Panc1 (cell line): ENCODE measurements around the gene SLC39A2. TPM values are rescaled to one million over a fixed set of nuclear protein-coding genes. Genes with fewer than 3 reads are reported as not detected.

Experiments used
- ATAC-seq: fragments of 200-7000 bp; cut with Tn5 transposase; 2 replicates; pipeline ENCODE4 v1.9.1; 2020; ENCODE audit warnings: mild to moderate bottlenecking, moderate library complexity
- BruUV-seq: library from RNA; stranded (reverse); fragments of 400-500 nt; replicated peaks from 2 replicates; lab custom pipeline; 2021; lab: Mats Ljungman, UMichigan
- CTCF ChIA-PET: fragments of 300-600 bp; sonication (Branson Sonifier 250); formaldehyde crosslinking; loops from one replicate; lab custom pipeline; 2022; ENCODE audit warnings: antibody characterized with exemption; lab: Charles Lee
- POLR2A ChIA-PET: fragments of 300-600 bp; sonication (Branson Sonifier 250); formaldehyde crosslinking; loops from one replicate; lab custom pipeline; 2022; ENCODE audit warnings: antibody characterized with exemption; lab: Charles Lee
- DNase-seq: peaks from one replicate; pipeline ENCODE4 v3.0.0-alpha.2; 2010; ENCODE audit warnings: low read depth, low spot score
- H3K27ac ChIP-seq: 2 replicates; pipeline ENCODE4 v1.5.1; 2011; ENCODE audit warnings: mild to moderate bottlenecking, low read length, inconsistent platforms
- H3K27me3 ChIP-seq: fragments of 200-500 bp; sonication (Bioruptor generic); 2 replicates; pipeline ENCODE4 v1.6.0; 2014; ENCODE audit warnings: low read length, inconsistent platforms; ENCODE audit not compliant: control insufficient read depth, insufficient read depth
- H3K36me3 ChIP-seq: fragments of 200-500 bp; sonication (Bioruptor generic); 2 replicates; pipeline ENCODE4 v1.5.1; 2014; ENCODE audit warnings: inconsistent platforms, mild to moderate bottlenecking, low read length, moderate library complexity; ENCODE audit not compliant: control insufficient read depth, insufficient read depth
- H3K4me1 ChIP-seq: 2 replicates; pipeline ENCODE4 v1.5.1; 2011; ENCODE audit warnings: inconsistent platforms, mild to moderate bottlenecking, low read length, moderate library complexity; ENCODE audit not compliant: control insufficient read depth, insufficient read depth
- H3K4me3 ChIP-seq, 2 experiments: 2 replicates each; pipeline ENCODE4 v1.5.1; 2011 to 2012; ENCODE audit warnings: low read depth in 2 of 2, low read length in 2 of 2, mild to moderate bottlenecking in 2 of 2, inconsistent platforms in 1 of 2, moderate library complexity in 1 of 2
- H3K9me3 ChIP-seq: fragments of 200-500 bp; sonication (Bioruptor generic); 2 replicates; pipeline ENCODE4 v1.5.1; 2014; ENCODE audit warnings: low read depth, mild to moderate bottlenecking, inconsistent platforms, low read length, moderate library complexity; ENCODE audit not compliant: control insufficient read depth, insufficient read depth
- POLR2AphosphoS5 ChIP-seq: IDR thresholded peaks from 2 replicates; pipeline ENCODE4 v1.6.1; 2012; ENCODE audit warnings: mild to moderate bottlenecking, low read depth, low read length, moderate library complexity
- SIN3A ChIP-seq: IDR thresholded peaks from 2 replicates; pipeline ENCODE4 v1.6.1; 2012; ENCODE audit warnings: low read depth, mild to moderate bottlenecking, low read length, moderate library complexity, borderline replicate concordance; ENCODE audit not compliant: insufficient read depth
- TCF7L2 ChIP-seq: IDR thresholded peaks from 2 replicates; pipeline ENCODE4 v1.6.1; 2011; ENCODE audit warnings: mild to moderate bottlenecking, low read depth, low read length, inconsistent platforms
- in situ Hi-C: cut with HindIII; loops from 2 replicates; pipeline ENCODE4 v1.10.0; 2016; ENCODE audit warnings: low sequenced_read_pairs, low pct_unique_long_range_greater_than_20kb
- intact Hi-C: fragments of 100-400 bp; cut with micrococcal nuclease; formaldehyde crosslinking; loops from one replicate; pipeline ENCODE4 v1.10.0; 2022; ENCODE audit not compliant: unreplicated experiment
- total RNA-seq: library from RNA; stranded (reverse); gene quantifications from one replicate; pipeline ENCODE4 v1.2.1, GENCODE V29; 2021; ENCODE audit not compliant: unreplicated experiment
- TF ChIP-seq, protein P1 (sequence below), 2 experiments: IDR thresholded peaks; 2 replicates each; pipeline ENCODE4 v1.6.1; 2011 to 2012; ENCODE audit warnings: low read depth in 2 of 2, control low read depth in 1 of 2, low read length in 1 of 2, mild to moderate bottlenecking in 1 of 2, moderate library complexity in 1 of 2; ENCODE audit not compliant: insufficient read depth in 1 of 2
- TF ChIP-seq, protein P2 (sequence below): fragments of 450-650 bp; IDR thresholded peaks from 2 replicates; pipeline ENCODE4 v1.5.1; 2017; ENCODE audit warnings: mild to moderate bottlenecking

SLC39A2 gene
- total RNA-seq, 1 experiment from 2014 or later: not detected

DNA sequence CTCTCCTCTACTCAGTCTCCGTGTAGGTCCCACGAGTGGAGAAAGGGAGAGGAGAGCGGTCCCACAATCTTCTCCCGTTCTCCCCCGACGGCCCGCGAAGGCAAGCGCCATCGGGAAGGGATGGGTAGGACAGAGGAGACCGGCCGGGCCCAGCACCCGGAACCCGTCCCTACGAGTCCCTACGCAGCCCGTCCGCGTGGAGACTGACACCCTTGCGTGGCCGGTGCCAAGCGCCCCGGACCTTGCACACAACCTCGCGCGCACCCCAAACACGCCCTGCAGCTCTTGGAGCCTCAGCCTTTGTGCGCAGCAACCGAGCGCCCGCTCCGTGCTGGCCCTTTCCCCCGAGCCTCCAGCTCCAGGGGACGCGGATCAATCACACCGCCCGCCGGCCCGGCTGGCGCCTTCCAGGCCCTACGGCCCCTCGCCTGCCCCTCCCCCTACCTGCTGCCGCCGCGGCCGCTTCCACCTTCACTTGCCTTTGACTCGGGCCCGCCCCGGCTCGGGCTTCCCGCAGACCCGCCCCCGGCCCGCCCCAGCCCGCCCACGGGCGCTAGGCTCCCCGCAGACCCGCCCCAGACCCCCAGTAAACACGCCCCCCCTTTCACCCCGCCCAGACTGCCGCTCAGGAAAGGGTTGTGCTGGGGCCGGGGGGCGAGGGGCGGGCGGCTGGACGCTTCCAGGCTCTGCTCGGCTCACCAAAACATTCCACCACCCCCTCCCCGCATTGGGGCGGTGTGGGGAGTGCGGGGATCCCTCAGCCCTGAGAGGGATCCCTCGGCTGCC, 25.7 kb downstream of the SLC39A2 start, which contains the start of gene NDRG2:
Gene NDRG2 (minus strand): TSS at position 477 of the 786 bp plus-strand sequence. CDS start 1,746 bp downstream, outside the sequence.
- Histone ChIP-seq H3K27ac (no peak within 1 kb of the TSS), H3K27me3 (peaks cover 2% of the 10 kb centered on the region; the same call in 1 of the 2 replicates), H3K9me3 (no peaks in the 10 kb centered on the region), H3K36me3 (no peaks in the 10 kb centered on the region), H3K4me1 (no peaks in the 10 kb centered on the region; the same call in 1 of the 2 replicates), H3K4me3 (peak within 1 kb of the TSS; percentile 36 to 40)
- intact Hi-C loops: no loop called here
- POLR2A ChIA-PET: no interaction called here
- DNase-seq: no peak
- CTCF ChIA-PET: no interaction called here
- TF ChIP-seq TCF7L2 (no peak), POLR2AphosphoS5 (no peak), SIN3A (no peak)
- TF ChIP-seq, protein P1, sequence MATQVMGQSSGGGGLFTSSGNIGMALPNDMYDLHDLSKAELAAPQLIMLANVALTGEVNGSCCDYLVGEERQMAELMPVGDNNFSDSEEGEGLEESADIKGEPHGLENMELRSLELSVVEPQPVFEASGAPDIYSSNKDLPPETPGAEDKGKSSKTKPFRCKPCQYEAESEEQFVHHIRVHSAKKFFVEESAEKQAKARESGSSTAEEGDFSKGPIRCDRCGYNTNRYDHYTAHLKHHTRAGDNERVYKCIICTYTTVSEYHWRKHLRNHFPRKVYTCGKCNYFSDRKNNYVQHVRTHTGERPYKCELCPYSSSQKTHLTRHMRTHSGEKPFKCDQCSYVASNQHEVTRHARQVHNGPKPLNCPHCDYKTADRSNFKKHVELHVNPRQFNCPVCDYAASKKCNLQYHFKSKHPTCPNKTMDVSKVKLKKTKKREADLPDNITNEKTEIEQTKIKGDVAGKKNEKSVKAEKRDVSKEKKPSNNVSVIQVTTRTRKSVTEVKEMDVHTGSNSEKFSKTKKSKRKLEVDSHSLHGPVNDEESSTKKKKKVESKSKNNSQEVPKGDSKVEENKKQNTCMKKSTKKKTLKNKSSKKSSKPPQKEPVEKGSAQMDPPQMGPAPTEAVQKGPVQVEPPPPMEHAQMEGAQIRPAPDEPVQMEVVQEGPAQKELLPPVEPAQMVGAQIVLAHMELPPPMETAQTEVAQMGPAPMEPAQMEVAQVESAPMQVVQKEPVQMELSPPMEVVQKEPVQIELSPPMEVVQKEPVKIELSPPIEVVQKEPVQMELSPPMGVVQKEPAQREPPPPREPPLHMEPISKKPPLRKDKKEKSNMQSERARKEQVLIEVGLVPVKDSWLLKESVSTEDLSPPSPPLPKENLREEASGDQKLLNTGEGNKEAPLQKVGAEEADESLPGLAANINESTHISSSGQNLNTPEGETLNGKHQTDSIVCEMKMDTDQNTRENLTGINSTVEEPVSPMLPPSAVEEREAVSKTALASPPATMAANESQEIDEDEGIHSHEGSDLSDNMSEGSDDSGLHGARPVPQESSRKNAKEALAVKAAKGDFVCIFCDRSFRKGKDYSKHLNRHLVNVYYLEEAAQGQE (IDR thresholded peaks at IDR 0.05; ENCODE audit: insufficient read depth in 1 of 2, low read depth in 2 of 2, low read length in 1 of 2): no peak
- TF ChIP-seq, protein P2, sequence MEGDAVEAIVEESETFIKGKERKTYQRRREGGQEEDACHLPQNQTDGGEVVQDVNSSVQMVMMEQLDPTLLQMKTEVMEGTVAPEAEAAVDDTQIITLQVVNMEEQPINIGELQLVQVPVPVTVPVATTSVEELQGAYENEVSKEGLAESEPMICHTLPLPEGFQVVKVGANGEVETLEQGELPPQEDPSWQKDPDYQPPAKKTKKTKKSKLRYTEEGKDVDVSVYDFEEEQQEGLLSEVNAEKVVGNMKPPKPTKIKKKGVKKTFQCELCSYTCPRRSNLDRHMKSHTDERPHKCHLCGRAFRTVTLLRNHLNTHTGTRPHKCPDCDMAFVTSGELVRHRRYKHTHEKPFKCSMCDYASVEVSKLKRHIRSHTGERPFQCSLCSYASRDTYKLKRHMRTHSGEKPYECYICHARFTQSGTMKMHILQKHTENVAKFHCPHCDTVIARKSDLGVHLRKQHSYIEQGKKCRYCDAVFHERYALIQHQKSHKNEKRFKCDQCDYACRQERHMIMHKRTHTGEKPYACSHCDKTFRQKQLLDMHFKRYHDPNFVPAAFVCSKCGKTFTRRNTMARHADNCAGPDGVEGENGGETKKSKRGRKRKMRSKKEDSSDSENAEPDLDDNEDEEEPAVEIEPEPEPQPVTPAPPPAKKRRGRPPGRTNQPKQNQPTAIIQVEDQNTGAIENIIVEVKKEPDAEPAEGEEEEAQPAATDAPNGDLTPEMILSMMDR: no peak
- no TSS peak for BruUV-seq
- in situ Hi-C loops: no loop called here
- ATAC-seq: peak; percentile 60

DNA sequence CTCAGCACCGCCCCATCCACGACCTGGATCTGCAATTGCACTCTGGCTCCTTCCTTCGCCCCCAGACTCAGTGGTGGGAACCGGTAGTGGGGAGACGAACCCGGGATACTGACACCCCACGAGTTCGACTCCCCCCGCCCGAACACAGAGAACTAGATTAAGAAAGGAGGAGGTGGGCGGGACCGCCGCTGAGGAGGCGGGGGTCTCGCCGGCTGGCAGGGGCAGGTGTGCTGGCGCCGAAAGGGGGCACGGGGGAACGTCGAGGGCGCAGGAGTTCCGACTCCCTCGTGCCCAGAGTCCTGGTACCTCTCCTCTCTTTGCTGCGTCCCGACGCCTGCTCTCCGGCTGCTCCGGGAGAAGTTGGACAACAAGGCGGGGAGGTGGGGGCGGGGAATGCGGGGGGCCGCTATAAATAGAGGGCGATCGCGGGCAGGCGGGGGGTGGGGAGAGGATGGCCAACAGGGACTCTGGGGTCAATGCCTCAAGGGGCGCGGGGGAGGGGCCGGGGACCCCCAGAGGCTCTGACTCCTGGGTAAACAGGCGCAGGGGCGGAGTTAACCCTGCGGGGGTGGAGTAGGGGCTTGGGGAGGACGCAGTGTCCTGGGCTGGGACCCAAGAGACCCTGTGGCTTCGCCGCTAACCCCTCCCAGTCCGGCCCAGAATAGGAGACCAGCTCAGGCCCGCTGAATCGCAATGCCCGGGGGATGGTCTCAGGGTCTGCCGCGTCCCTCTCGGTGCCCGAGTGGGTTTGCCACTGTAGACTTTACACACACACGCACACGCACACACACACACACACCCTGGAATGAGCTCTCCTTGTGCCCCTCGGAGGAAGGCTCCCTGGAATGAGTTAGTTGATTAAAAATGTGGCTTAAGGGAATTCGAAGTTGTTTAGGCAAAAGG, 26.5 kb downstream of the SLC39A2 start:
- no TSS peak for BruUV-seq
- in situ Hi-C loops (no loop called here), intact Hi-C loops (no loop called here)
- H3K4me3 ChIP-seq: peak overlapping the region; percentile 36 to 40
- DNase-seq (no peak), ATAC-seq (no peak)
- H3K27me3 ChIP-seq: peaks cover 2% of the 10 kb centered on the region; the same call in 1 of the 2 replicates
- ChIA-PET POLR2A (no interaction called here), CTCF (interaction anchor here (0.5 kb wide), 1 partner anchor 33 kb away, joined by 3 read pairs; no protein-coding TSS in a partner anchor)
- no peak overlapping the region for H3K27ac ChIP-seq
- H3K9me3 ChIP-seq: no peaks in the 10 kb centered on the region
- TF ChIP-seq, protein P2: no peak
- no peak for TF ChIP-seq TCF7L2
- TF ChIP-seq, protein P1 (IDR thresholded peaks at IDR 0.05; ENCODE audit: insufficient read depth in 1 of 2, low read depth in 2 of 2, low read length in 1 of 2): no peak
- no peak for TF ChIP-seq SIN3A
- TF ChIP-seq POLR2AphosphoS5: no peak
- H3K4me1 ChIP-seq: no peaks in the 10 kb centered on the region; the same call in 1 of the 2 replicates
- no peaks in the 10 kb centered on the region for H3K36me3 ChIP-seq
